ENCODE measurements around the gene IL27RA.

Gene IL27RA

GRCh38 chr19:14006085-14006765, 25.3 kb upstream of the IL27RA start, which contains the start of gene RFX1:
TSS of gene RFX1 (minus strand) at chr19:14006320. CDS start at chr19:13993843, 12,477 bp downstream.
- Histone ChIP-seq H3K9me3 (ENCODE audit: insufficient read depth, low read depth, low read length) (no peaks in the 10 kb centered on the region), H3K9me2 (replicated peaks; ENCODE audit: low read depth, low read length) (no peaks in the 10 kb centered on the region), H3K36me3 (ENCODE audit: insufficient read depth, low read length) (no peaks in the 10 kb centered on the region), H4K20me1 (ENCODE audit: insufficient read depth, low read length, poor library complexity, severe bottlenecking) (no peaks in the 10 kb centered on the region), H3K4me3 (ENCODE audit: low read length, poor library complexity, severe bottlenecking) (peak within 1 kb of the TSS; percentile 80), H3K4me2 (ENCODE audit: low read depth, low read length, poor library complexity, severe bottlenecking) (peak within 1 kb of the TSS; percentile 81), H3K9ac (ENCODE audit: low read depth, low read length, poor library complexity, severe bottlenecking) (peak within 1 kb of the TSS; percentile 87), H3K4me1 (ENCODE audit: insufficient read depth, low read length, poor library complexity, severe bottlenecking) (peaks cover 39% of the 10 kb centered on the region), H3K79me2 (ENCODE audit: insufficient read depth, low read length) (peaks cover 20% of the 10 kb centered on the region), H2AFZ (ENCODE audit: low read length) (peak within 1 kb of the TSS; percentile 87), H3K27me3 (ENCODE audit: insufficient read depth, low read length, poor library complexity, severe bottlenecking) (no peaks in the 10 kb centered on the region), H3F3A (ENCODE audit: low read depth) (peaks cover 17% of the 10 kb centered on the region; the same call in 1 of the 2 replicates)
- TF ChIP-seq EZH2phosphoT487 (IDR thresholded peaks at IDR 0.05; ENCODE audit: borderline replicate concordance), result no peak
- no peak for TF ChIP-seq CTCF (conservative IDR thresholded peaks at IDR 0.05; ENCODE audit: low read length)

GRCh38 chr19:14006766-14007562, 24.6 kb upstream of the IL27RA start:
- no peaks in the 10 kb centered on the region for H3K36me3 ChIP-seq (ENCODE audit: insufficient read depth, low read length)
- H3F3A ChIP-seq (ENCODE audit: low read depth), result peaks cover 17% of the 10 kb centered on the region; the same call in 1 of the 2 replicates
- H3K79me2 ChIP-seq (ENCODE audit: insufficient read depth, low read length), result peaks cover 13% of the 10 kb centered on the region
- H2AFZ ChIP-seq (ENCODE audit: low read length), result peak overlapping the region; percentile 87
- H3K4me3 ChIP-seq (ENCODE audit: low read length, poor library complexity, severe bottlenecking), result peak overlapping the region; percentile 80
- no peaks in the 10 kb centered on the region for H3K9me2 ChIP-seq (replicated peaks; ENCODE audit: low read depth, low read length)
- peak overlapping the region; percentile 87 for H3K9ac ChIP-seq (ENCODE audit: low read depth, low read length, poor library complexity, severe bottlenecking)
- H3K9me3 ChIP-seq (ENCODE audit: insufficient read depth, low read depth, low read length), result no peaks in the 10 kb centered on the region
- TF ChIP-seq CTCF (conservative IDR thresholded peaks at IDR 0.05; ENCODE audit: low read length), result no peak
- no peak for TF ChIP-seq EZH2phosphoT487 (IDR thresholded peaks at IDR 0.05; ENCODE audit: borderline replicate concordance)
- no peaks in the 10 kb centered on the region for H3K27me3 ChIP-seq (ENCODE audit: insufficient read depth, low read length, poor library complexity, severe bottlenecking)
- peaks cover 32% of the 10 kb centered on the region for H3K4me1 ChIP-seq (ENCODE audit: insufficient read depth, low read length, poor library complexity, severe bottlenecking)
- no peaks in the 10 kb centered on the region for H4K20me1 ChIP-seq (ENCODE audit: insufficient read depth, low read length, poor library complexity, severe bottlenecking)
- peak overlapping the region; percentile 81 for H3K4me2 ChIP-seq (ENCODE audit: low read depth, low read length, poor library complexity, severe bottlenecking)

GRCh38 chr19:14012378-14012915, 19.1 kb upstream of the IL27RA start:
- Histone ChIP-seq H3K4me3 (ENCODE audit: low read length, poor library complexity, severe bottlenecking) (no peak overlapping the region), H3K79me2 (ENCODE audit: insufficient read depth, low read length) (no peaks in the 10 kb centered on the region), H2AFZ (ENCODE audit: low read length) (no peak overlapping the region), H4K20me1 (ENCODE audit: insufficient read depth, low read length, poor library complexity, severe bottlenecking) (no peaks in the 10 kb centered on the region), H3K9ac (ENCODE audit: low read depth, low read length, poor library complexity, severe bottlenecking) (no peak overlapping the region), H3K9me3 (ENCODE audit: insufficient read depth, low read depth, low read length) (no peaks in the 10 kb centered on the region), H3K27me3 (ENCODE audit: insufficient read depth, low read length, poor library complexity, severe bottlenecking) (no peaks in the 10 kb centered on the region), H3K4me2 (ENCODE audit: low read depth, low read length, poor library complexity, severe bottlenecking) (no peak overlapping the region), H3K36me3 (ENCODE audit: insufficient read depth, low read length) (no peaks in the 10 kb centered on the region), H3K9me2 (replicated peaks; ENCODE audit: low read depth, low read length) (no peaks in the 10 kb centered on the region), H3K4me1 (ENCODE audit: insufficient read depth, low read length, poor library complexity, severe bottlenecking) (peaks cover 5% of the 10 kb centered on the region), H3F3A (ENCODE audit: low read depth) (no peaks in the 10 kb centered on the region)
- TF ChIP-seq CTCF (conservative IDR thresholded peaks at IDR 0.05; ENCODE audit: low read length) (no peak), EZH2phosphoT487 (IDR thresholded peaks at IDR 0.05; ENCODE audit: borderline replicate concordance) (no peak)
